Colon (tissue), 2 donors: ENCODE measurements around the gene CCSER2.

ENCODE experiments used
- FAIRE-seq: peaks from 2 replicates; lab custom pipeline; 2012; peaks lifted over from hg19 to GRCh38; lab: Jason Lieb, UNC
- donor health status: control.
- donor health status: control.

CCSER2 gene

GRCh38 chr10:84548869-84549268 is 220.5 kb downstream of the CCSER2 start:
- FAIRE-seq: no peak

- no peak for FAIRE-seq
Measured at GRCh38 chr10:84549368-84550165, 221.2 kb downstream of the CCSER2 start.

DNA sequence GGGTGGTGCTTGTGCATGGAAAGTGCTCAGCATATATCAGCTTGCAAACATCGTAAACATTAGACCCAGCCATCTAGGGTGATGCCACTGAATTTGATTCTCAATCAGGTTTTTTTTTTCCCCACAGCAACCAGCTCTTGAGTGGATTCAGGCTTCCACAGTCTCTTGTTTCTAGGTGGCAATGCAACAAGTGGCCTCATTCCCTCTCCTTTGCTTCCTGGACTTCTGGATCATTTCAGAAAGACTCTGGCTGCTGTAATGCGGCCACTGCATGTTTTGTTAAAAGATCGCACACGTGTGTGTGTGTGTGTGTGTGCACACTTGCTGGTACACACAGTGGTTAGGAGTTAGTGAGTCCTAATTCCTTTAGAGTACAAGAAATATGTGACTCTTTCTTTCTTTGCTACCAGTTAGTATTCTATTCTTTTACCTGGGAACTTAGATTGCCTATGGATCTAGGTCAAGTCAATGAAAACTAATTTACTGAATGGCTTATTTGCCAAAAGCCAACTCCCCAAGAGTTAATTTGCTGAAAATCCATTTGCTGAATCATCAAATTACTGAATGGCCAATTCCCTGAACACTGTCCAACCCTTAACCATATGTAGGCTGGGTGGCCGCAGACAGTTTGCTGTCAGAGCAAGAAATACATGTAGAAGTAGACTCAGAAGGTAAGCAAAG is 222.5 kb downstream of the CCSER2 start:
- FAIRE-seq: no peak

DNA sequence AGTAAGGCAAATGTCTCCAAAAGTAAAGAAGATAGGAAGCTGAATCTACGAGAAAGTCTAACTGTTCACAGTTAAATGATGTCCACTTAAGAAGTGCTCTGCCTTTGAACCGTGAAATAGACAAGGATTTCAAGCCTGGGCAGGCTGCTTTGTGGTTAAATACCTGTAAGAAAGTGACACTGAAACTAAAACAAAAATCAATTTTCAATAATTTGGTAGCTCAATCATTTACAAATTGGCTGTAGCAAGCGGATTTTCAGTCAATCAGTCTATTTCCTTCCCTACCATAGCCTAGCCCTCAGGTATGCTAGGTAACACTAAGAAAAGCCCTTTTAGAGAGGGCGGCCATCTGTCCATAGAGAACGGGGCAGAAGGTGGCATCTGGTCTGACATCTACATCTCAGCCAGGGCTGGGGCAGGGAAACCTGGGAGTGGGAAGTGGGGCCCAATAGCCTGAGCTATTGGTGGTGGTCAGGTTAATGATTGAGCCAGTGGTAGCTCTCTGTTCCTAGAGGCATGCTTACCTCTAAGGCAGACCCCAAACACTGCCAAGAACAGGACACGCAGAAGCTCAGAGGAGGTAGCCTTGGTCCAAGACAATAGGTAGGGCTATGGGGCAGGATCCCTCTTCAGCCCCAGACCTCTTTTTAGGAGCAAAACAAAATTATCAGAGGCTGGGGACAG is 223.2 kb downstream of the CCSER2 start:
- no peak for FAIRE-seq

DNA sequence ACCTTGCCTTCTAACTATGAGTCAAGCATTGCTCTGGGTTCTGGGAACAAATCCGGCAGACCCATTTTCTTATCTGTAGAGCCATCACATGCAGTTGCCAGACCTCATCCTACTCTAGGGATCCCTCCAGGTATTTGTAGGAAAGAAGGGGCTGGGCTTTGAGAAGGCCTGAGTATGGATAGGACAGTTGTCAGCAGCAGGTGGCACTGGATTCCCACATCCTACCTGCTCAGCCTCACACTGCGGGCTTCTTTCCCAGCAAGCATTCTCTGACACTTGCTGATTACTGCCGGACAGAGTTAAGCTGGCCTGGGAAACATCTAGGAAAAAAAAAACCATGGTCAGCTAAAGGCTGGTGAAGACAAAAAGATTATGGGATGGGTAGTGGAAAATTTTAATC is 224.1 kb downstream of the CCSER2 start:
- FAIRE-seq: no peak

DNA sequence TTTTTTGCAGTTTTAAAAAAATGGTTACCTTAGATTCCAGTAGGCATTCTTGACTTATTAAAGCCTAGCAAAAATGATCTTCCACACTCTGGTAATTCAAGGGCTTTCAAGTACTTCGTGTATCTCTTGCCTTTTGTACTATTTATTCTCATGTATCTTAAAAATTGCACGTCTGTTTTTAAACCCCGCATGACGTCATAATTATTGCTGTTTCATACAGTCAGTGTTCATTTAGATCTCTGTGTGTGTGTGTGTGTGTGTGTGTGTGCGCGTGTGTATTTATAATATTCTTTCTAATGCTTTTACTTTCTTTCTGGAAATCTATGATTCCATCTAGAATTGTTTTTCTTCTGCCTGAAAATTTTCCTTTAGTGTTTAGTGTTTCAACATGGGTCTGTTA is 234.2 kb downstream of the CCSER2 start:
- no peak for FAIRE-seq

- no peak for FAIRE-seq
Measured at GRCh38 chr10:84563355-84563754, 235.0 kb downstream of the CCSER2 start.

GRCh38 chr10:84563868-84564267 is 235.5 kb downstream of the CCSER2 start:
- FAIRE-seq: no peak

DNA sequence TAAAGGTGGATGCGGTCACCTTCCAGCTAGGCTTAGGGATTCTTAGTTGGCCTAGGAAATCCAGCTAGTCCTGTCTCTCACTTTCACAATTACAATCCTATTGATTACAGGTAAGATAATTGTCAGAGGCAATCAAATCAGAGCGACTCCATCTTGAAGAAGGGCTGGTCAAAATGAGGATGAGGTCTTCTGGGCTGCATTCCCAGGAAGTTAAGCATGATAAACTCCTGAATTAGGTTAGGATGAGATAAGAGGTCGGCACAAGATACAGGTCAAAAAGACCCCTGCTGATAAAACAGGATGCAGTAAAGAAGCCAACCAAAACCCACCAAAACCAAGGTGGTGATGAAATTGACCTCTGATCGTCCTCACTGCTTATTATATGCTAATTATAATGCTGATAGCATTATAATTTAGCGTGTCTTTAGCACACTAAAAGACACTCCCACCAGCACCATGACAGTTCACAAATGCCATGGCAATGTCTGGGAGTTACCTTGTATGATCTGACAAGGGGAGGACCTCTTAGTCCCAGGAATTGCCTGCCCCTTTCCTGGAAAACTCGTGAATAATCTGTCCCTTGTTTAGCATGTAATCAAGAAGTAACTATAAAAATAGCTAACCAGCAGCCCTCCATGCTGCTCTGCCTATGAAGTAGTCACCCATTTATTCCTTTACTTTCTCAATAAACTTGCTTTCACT is 237.6 kb downstream of the CCSER2 start:
- FAIRE-seq: no peak

DNA sequence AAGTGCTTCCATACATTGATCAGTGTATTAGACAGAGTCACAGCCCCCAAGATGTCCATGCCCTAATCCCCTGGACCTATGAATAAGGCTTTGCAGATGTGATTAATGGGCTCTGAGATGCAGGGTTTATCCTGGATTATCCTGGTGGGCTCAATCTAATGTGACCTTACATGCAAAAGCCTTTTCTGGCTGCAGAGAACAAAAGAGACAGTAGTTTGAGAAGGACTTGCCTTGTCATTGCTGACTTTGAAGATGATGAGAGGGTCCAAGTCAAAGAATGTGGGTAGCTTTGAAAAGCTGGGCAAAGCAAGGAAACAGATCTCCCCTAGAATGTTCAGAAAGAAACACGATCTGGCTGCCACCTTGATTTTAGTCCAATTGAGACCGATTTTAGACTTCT is 238.7 kb downstream of the CCSER2 start:
- FAIRE-seq: no peak
